ENCODE results near the gene AP2A1. TPM values are rescaled to one million over a fixed set of nuclear protein-coding genes. Genes with fewer than 3 reads are reported as not detected.

The AP2A1 gene
- total and polyA plus RNA-seq, 4 donors: 20.1 to 123 (median 57.5) TPM

DNA sequence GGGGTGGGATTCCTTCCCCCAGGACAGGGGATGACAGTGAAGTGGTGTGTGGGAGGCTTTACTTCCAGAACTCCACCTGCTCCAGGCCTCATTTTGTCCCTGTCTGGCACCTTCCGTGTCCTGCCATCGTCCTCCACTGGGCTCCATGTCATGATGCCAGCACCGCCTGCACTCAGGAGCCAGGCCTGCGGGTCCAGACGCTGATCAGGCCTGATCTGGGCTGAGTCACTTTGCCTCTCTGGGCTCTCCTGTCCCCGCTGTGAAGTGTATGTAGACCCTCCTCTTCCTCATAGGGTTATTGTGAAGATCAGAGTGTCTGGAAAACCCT is 36.7 kb downstream of the AP2A1 start (continued):
- TF ChIP-seq, protein P1, sequence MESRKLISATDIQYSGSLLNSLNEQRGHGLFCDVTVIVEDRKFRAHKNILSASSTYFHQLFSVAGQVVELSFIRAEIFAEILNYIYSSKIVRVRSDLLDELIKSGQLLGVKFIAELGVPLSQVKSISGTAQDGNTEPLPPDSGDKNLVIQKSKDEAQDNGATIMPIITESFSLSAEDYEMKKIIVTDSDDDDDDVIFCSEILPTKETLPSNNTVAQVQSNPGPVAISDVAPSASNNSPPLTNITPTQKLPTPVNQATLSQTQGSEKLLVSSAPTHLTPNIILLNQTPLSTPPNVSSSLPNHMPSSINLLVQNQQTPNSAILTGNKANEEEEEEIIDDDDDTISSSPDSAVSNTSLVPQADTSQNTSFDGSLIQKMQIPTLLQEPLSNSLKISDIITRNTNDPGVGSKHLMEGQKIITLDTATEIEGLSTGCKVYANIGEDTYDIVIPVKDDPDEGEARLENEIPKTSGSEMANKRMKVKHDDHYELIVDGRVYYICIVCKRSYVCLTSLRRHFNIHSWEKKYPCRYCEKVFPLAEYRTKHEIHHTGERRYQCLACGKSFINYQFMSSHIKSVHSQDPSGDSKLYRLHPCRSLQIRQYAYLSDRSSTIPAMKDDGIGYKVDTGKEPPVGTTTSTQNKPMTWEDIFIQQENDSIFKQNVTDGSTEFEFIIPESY (IDR thresholded peaks at IDR 0.05): no peak
- TF ChIP-seq FOXA1 (IDR thresholded peaks at IDR 0.05) (no peak), FOXA2 (IDR thresholded peaks at IDR 0.05) (no peak), RAD21 (IDR thresholded peaks at IDR 0.05) (no peak)

DNA sequence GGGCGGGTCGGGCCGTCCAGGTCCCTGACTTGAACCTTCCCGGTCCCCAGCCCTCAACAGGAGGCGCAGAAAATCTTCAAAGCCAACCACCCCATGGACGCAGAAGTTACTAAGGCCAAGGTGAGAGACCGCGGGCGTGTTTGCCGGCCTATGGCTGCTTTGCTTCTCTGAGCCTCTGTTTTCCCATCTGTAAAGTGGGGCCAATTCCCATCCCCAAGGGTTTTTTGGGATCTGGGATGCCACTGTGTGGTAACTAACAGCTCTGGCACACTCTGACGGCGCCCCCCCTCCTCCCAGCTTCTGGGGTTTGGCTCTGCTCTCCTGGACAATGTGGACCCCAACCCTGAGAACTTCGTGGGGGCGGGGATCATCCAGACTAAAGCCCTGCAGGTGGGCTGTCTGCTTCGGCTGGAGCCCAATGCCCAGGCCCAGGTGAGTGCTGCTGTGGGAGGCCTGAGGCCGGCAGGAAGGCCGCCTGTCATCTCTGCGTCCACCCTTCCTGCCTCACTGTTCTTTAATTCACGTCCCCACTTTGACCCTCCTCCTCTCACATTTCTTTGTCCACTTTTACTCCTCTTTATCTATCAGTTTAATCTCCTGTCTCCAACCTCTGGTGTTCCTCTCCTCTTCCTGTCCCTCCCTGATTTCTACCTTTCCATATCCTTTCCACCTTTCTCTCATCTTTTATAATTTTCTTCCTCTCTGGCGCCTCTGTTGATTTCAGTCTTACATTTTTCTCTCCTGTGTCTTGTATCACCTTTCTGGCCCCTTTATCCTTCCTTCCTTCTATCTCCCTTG is 39.2 kb downstream of the AP2A1 start:
- no peak for TF ChIP-seq NR2F2 (IDR thresholded peaks at IDR 0.05)
- TF ChIP-seq GABPA (IDR thresholded peaks at IDR 0.05 in 1 of 2, conservative IDR thresholded peaks at IDR 0.05 in 1 of 2): no peak
- TF ChIP-seq, protein P2, sequence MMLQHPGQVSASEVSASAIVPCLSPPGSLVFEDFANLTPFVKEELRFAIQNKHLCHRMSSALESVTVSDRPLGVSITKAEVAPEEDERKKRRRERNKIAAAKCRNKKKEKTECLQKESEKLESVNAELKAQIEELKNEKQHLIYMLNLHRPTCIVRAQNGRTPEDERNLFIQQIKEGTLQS (IDR thresholded peaks at IDR 0.05): no peak
- no peak for TF ChIP-seq RAD21 (IDR thresholded peaks at IDR 0.05)
- TF ChIP-seq SP1 (IDR thresholded peaks at IDR 0.05): no peak
- TF ChIP-seq HNF4A (conservative IDR thresholded peaks at IDR 0.05): no peak
- no peak for TF ChIP-seq YY1 (IDR thresholded peaks at IDR 0.05)
- Histone ChIP-seq H3K9me3 (ENCODE audit: control insufficient read depth in 4 of 4, low read length in 3 of 4) (no peaks in the 10 kb centered on the region), H3K27ac (ENCODE audit: low read depth in 1 of 2, low read length in 2 of 2) (no peak overlapping the region), H3K27me3 (ENCODE audit: control insufficient read depth in 4 of 4, insufficient read depth in 4 of 4, low read length in 3 of 4) (no peaks in the 10 kb centered on the region), H3K4me1 (ENCODE audit: control insufficient read depth in 4 of 4, insufficient read depth in 4 of 4, low read length in 3 of 4) (peaks cover 0 to 15% (median 9%) of the 10 kb centered on the region in 4 donors), H3K36me3 (ENCODE audit: control insufficient read depth in 4 of 4, insufficient read depth in 3 of 4, low read depth in 1 of 4, low read length in 3 of 4) (peaks cover 10 to 42% (median 19%) of the 10 kb centered on the region in 4 donors), H3K9ac (ENCODE audit: low read depth in 1 of 2, low read length in 2 of 2) (no peak overlapping the region), H3K4me3 (ENCODE audit: low read depth in 1 of 3, low read length in 3 of 3) (no peak overlapping the region)
- no peak for DNase-seq (ENCODE audit: low spot score)
- 88% methylated on average over 20 of the region's 20 CpGs for WGBS

DNA sequence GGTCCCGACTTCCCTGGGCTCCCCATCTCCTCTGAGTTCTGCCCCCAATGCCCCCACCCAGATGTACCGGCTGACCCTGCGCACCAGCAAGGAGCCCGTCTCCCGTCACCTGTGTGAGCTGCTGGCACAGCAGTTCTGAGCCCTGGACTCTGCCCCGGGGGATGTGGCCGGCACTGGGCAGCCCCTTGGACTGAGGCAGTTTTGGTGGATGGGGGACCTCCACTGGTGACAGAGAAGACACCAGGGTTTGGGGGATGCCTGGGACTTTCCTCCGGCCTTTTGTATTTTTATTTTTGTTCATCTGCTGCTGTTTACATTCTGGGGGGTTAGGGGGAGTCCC is 39.8 kb downstream of the AP2A1 start:
- Histone ChIP-seq H3K4me1 (ENCODE audit: control insufficient read depth in 4 of 4, insufficient read depth in 4 of 4, low read length in 3 of 4) (peaks cover 0 to 15% (median 9%) of the 10 kb centered on the region in 4 donors), H3K9ac (ENCODE audit: low read depth in 1 of 2, low read length in 2 of 2) (no peak overlapping the region), H3K9me3 (ENCODE audit: control insufficient read depth in 4 of 4, low read length in 3 of 4) (no peaks in the 10 kb centered on the region), H3K4me3 (ENCODE audit: low read depth in 1 of 3, low read length in 3 of 3) (no peak overlapping the region), H3K27me3 (ENCODE audit: control insufficient read depth in 4 of 4, insufficient read depth in 4 of 4, low read length in 3 of 4) (no peaks in the 10 kb centered on the region), H3K36me3 (ENCODE audit: control insufficient read depth in 4 of 4, insufficient read depth in 3 of 4, low read depth in 1 of 4, low read length in 3 of 4) (peaks cover 10 to 39% (median 17%) of the 10 kb centered on the region in 4 donors), H3K27ac (ENCODE audit: low read depth in 1 of 2, low read length in 2 of 2) (no peak overlapping the region)
- TF ChIP-seq NR2F2 (IDR thresholded peaks at IDR 0.05): no peak
- TF ChIP-seq, protein P1 (IDR thresholded peaks at IDR 0.05): no peak
- TF ChIP-seq GABPA (IDR thresholded peaks at IDR 0.05 in 1 of 2, conservative IDR thresholded peaks at IDR 0.05 in 1 of 2): no peak
- TF ChIP-seq, protein P3, sequence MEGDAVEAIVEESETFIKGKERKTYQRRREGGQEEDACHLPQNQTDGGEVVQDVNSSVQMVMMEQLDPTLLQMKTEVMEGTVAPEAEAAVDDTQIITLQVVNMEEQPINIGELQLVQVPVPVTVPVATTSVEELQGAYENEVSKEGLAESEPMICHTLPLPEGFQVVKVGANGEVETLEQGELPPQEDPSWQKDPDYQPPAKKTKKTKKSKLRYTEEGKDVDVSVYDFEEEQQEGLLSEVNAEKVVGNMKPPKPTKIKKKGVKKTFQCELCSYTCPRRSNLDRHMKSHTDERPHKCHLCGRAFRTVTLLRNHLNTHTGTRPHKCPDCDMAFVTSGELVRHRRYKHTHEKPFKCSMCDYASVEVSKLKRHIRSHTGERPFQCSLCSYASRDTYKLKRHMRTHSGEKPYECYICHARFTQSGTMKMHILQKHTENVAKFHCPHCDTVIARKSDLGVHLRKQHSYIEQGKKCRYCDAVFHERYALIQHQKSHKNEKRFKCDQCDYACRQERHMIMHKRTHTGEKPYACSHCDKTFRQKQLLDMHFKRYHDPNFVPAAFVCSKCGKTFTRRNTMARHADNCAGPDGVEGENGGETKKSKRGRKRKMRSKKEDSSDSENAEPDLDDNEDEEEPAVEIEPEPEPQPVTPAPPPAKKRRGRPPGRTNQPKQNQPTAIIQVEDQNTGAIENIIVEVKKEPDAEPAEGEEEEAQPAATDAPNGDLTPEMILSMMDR (IDR thresholded peaks at IDR 0.05; ENCODE audit: low read depth, low read length, missing input control): no peak
- no peak for TF ChIP-seq HNF4A (conservative IDR thresholded peaks at IDR 0.05)
- TF ChIP-seq FOXA1 (IDR thresholded peaks at IDR 0.05): no peak
- 55% methylated on average over 8 of the region's 8 CpGs for WGBS
- DNase-seq (ENCODE audit: low spot score): peak; percentile 56

All from liver (tissue), 9 donors.